GM19240 (cell line): ENCODE data around the gene GPBP1.
"Not testable (repeated sequence)": the region's sequence is repeated elsewhere in the genome, so short reads cannot be mapped to it uniquely, and the experiment has no call there.

Experiments
- DNase-seq: peaks from one replicate; pipeline ENCODE4 v3.0.0; 2011; ENCODE audit warnings: low spot score; ENCODE audit not compliant: insufficient read length

Gene GPBP1, protein sequence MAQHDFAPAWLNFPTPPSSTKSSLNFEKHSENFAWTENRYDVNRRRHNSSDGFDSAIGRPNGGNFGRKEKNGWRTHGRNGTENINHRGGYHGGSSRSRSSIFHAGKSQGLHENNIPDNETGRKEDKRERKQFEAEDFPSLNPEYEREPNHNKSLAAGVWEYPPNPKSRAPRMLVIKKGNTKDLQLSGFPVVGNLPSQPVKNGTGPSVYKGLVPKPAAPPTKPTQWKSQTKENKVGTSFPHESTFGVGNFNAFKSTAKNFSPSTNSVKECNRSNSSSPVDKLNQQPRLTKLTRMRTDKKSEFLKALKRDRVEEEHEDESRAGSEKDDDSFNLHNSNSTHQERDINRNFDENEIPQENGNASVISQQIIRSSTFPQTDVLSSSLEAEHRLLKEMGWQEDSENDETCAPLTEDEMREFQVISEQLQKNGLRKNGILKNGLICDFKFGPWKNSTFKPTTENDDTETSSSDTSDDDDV

GRCh38 chr5:57173319-57174127, at the start of gene GPBP1:
TSS of gene GPBP1 (plus strand) at chr5:57174059. CDS start at chr5:57214131, 40,072 bp downstream.
- DNase-seq: peak; percentile 51

DNA sequence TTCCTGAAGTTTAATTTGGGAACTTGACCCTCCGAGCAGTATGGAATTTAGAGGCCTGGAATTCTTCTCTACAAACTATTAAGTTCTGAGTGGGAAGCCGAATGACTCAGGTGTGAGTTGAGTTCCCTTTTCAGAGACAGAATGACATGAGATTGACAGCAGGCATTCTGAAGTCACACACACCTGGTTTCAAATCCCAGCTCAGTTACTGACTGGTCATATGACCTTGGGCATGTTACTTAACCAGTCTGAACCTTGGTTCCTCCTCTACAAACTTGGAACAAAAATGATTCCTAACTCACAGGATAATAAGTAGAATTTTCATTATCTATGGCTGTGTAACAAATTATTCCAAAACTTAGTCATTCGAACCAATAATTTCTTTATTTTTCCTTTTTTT, 45.5 kb upstream of the GPBP1 start:
- no peak for DNase-seq

DNA sequence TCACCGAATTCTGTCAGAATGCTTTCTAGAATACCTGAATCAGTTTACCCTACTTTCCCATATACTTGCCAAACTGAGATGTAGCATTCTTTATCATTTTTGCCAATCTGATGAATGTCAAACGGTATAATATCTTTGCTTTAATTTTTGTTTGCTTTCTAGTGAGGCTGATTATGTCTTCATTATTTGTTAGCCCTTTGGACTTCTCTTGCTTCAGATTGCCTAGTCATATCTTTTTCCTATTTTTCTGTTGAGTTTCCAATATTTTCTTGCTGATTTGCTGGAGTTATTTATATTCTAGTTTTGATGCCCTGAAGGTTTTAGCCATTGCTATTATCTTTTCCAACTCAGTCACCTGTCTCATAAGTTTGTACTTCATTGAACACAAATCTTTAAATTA, 40.3 kb upstream of the GPBP1 start:
- DNase-seq: no peak

GRCh38 chr5:57137401-57137800, 36.5 kb upstream of the GPBP1 start:
- no peak for DNase-seq

GRCh38 chr5:57152316-57152715, 21.5 kb upstream of the GPBP1 start:
- DNase-seq: no peak

GRCh38 chr5:57155033-57155432, 18.8 kb upstream of the GPBP1 start:
- DNase-seq: no peak

DNA sequence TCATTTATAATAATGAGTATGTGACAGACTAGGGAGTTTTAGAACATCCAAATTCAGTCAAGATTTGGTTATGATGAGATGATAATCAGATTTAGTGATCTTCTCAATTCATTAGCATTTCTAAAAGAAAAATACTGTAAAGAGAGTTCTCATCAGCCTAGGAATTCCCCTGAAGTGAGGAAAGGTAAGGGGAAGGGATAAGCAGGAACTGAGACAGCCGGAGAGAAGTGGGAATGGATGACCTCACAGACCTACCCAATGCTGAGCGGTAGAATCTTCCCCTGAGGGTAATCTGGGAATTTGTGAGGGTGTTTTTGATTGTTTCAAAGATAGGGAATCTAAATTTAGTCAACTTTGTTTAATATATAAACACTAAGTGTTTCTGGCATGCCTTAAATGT, 16.7 kb upstream of the GPBP1 start:
- DNase-seq: no peak

DNA sequence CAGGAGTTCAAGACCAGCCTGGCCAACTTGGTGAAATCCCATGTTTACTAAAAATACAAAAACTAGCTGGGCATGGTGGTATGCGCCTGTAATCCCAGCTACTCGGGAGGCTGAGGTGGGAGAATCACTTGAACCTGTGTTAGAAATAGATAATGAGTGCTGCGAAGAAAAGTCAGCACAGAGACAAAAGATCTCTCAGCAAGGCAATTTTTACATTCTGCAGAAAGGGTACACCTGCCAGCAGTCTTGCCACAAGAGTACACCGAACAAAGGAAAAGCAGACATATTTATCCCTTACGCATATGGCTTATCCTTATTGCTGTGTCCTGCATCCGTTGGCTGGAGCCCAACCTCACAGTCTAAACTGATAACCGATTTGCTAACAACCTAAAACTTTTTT, 16.2 kb upstream of the GPBP1 start:
- DNase-seq: no peak

GRCh38 chr5:57163553-57164006, 10.3 kb upstream of the GPBP1 start:
- DNase-seq: no peak

- no peak for DNase-seq
These were observed 9.7 kb upstream of the GPBP1 start for GRCh38 chr5:57164124-57164523.

DNA sequence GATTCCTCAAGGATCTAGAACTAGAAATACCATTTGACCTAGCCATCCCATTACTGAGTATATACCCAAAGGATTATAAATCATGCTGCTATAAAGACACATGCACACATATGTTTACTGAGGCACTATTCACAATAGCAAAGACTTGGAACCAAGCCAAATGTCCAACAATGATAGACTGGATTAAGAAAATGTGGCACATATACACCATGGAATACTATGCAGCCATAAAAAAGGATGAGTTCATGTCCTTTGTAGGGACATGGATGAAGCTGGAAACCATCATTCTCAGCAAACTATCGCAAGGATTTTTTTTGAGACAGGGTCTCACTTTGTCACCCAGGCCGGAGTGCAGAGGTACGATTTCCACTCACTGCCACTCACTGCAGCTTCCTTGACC, 8.7 kb upstream of the GPBP1 start:
- DNase-seq: not testable (repeated sequence)

- DNase-seq: no peak
These were observed 7.6 kb upstream of the GPBP1 start for GRCh38 chr5:57166276-57166675.

DNA sequence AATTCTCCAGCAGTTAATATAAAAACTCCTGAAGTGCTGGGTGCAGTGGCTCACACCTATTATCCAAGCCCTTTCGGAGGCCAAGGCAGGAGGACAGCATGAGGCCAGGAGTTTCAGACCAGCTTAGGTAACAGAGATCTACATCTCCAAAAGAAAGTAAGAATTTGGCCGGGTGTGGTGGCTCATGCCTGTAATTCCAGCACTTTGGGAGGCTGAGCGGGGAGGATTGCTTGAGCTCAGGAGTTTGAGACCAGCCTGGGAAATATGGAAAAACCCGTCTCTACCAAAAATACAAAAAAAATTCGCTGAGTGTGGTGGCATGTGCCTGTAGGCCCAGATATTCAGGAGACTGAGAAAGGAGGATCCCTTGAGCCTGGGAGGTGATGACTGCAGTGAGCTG, 6.7 kb upstream of the GPBP1 start:
- DNase-seq: no peak

- not testable (repeated sequence) for DNase-seq
These were observed 3.7 kb upstream of the GPBP1 start for GRCh38 chr5:57170116-57170515.

GRCh38 chr5:57171816-57172465, 1.9 kb upstream of the GPBP1 start:
- DNase-seq: no peak

DNA sequence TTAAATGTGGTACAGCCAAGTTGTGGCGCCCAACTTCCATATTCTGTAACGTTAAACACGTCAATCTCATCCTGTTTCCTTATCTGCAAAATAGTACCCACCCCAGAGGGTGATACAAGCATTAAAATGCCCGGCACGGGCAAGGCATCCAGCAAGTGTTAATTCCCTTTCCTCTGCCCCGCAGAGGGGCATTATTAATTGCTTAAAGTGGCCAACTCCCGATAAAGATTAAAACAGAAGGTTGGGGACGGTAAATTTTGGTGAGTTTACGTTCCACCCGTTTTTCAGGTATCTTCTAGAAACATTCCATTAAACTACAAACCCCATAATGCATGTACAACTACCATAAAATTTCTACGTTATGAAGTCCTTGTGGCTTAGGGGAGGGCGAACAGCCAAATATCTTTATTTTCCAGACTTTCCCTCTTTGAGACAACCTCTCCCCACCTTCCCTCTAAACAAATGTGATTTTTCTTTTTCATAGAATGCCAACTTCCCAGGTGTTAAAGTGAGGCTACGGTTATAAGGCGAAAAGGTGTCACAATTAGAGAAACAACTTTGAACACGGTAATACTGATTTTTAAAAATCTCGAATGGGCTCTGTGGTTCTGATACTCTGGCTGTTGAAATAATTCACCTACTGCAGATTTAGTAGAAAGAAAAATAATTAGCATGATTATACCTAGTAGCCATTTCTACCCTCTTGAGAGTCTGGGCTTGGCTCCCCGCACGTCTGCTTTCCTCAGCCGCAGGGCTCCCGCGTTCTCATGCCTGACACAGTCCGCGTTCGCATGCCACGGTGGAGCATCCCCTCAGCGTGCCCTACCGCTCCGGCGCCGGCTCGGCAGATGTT, 1.2 kb upstream of the GPBP1 start:
- no peak for DNase-seq

GRCh38 chr5:57174128-57174889, 450 bp downstream of the GPBP1 start:
- no peak for DNase-seq

DNA sequence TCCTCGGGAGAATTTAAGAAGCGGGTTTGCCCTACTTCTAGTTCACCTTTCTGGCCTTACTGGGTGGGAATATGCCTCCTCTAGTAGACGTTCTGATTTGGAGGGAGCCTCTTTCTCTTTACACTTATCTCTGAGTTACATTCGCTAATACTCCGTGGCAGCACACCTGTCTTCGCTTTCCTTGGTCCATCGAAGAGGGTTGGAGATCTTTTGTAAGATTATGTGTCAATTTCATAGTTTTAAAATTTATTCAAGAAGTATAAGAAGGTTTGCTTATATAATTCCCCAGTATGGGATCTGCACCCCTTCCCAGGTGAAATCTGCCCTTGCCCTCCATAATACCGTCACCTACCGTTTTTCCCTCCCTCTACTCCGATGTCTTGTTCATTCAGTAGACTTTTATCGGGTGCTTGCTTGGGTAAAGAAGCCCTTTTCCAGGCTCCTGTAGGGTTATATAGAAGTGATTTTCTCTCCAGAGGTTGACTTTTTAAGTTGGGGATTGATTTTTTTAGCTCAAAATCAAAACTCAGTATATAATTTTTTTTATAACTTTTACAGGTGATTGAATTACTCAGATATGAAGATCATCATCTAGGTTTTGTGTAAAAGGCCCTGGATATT, 1.1 kb downstream of the GPBP1 start:
- no peak for DNase-seq

DNA sequence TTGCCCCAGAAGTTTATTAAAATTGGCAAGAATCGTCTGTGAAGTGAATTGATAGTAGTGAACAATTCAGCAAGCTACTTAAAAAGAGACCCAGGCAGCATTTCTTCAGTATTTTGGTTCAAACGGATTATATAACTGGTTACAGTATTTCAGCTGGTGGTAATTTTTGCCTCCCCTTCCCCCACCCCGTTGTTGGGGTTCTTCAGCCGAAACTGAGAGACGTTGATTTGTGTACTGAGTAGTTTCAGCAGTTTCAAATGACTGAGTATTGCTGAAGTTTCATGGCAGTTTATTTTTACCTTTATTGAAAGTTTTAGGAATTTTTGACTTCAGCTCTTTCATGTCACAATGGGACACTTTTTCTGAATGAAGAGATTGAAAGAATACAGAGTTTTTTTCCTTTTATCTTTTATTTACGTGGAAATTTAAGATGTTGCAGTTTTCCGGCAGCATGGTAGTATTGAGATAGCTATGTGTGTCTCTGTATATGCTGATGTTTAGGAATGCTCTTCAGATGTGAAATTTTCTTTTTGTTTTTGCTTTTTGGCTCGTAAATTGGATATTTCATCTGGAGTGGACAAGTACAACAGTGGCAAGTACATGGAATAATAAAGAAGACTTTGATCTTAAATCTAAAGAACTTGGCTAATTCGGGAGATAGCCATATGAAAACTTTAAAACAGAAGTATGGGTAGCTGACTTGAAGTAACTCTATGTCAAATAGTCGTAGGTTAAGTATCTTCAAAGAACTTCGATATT, 1.9 kb downstream of the GPBP1 start:
- DNase-seq: no peak
